Neuronal stem cell (in vitro differentiated cells): ENCODE data around the gene THBS2.

Source experiments
- DNase-seq: peaks from one replicate; pipeline ENCODE4 v3.0.0-alpha.2; 2013; ENCODE audit warnings: low spot score
- H2AFZ ChIP-seq: one replicate; pipeline ENCODE4 v1.6.1; 2013; ENCODE audit warnings: mild to moderate bottlenecking, low read length, inconsistent platforms
- H2AK5ac ChIP-seq: 2 replicates; pipeline ENCODE4 v1.6.1; 2013; ENCODE audit warnings: low read depth, mild to moderate bottlenecking, inconsistent platforms, low read length, moderate library complexity, mixed read lengths
- H2BK120ac ChIP-seq: 2 replicates; pipeline ENCODE4 v1.6.1; 2013; ENCODE audit warnings: low read depth, mild to moderate bottlenecking, inconsistent platforms, low read length, moderate library complexity, mixed read lengths
- H2BK12ac ChIP-seq: one replicate; pipeline ENCODE4 v1.6.1; 2013; ENCODE audit warnings: low read length, inconsistent platforms
- H2BK15ac ChIP-seq: 2 replicates; pipeline ENCODE4 v1.6.1; 2013; ENCODE audit warnings: mild to moderate bottlenecking, low read length, inconsistent platforms, mixed read lengths
- H2BK5ac ChIP-seq: one replicate; pipeline ENCODE4 v1.6.1; 2013; ENCODE audit warnings: inconsistent platforms, mild to moderate bottlenecking, low read length, moderate library complexity
- H3K14ac ChIP-seq: one replicate; pipeline ENCODE4 v1.6.1; 2013; ENCODE audit warnings: low read length, inconsistent platforms
- H3K18ac ChIP-seq: 2 replicates; pipeline ENCODE4 v1.6.1; 2013; ENCODE audit warnings: low read length, inconsistent platforms
- H3K23ac ChIP-seq: 2 replicates; pipeline ENCODE4 v1.6.1; 2013; ENCODE audit warnings: low read depth, mild to moderate bottlenecking, mixed read lengths, low read length, inconsistent platforms; ENCODE audit not compliant: poor library complexity
- H3K27ac ChIP-seq: replicated peaks from 3 replicates; pipeline ENCODE4 v1.5.1; 2013; ENCODE audit warnings: low read length, inconsistent platforms
- H3K27me3 ChIP-seq, 3 experiments: 2 replicates each; pipeline ENCODE4 v1.6.1; 2013; ENCODE audit warnings: low read length in 3 of 3, mild to moderate bottlenecking in 2 of 3, inconsistent platforms in 1 of 3, low read depth in 1 of 3, mixed read lengths in 1 of 3, moderate library complexity in 1 of 3; ENCODE audit not compliant: control insufficient read depth in 3 of 3, insufficient read depth in 3 of 3
- H3K36me3 ChIP-seq, 2 donors: replicated peaks in 1 of 2; 2 replicates each; pipeline ENCODE4 v1.6.1; 2013; ENCODE audit warnings: low read length in 2 of 2; ENCODE audit not compliant: control insufficient read depth in 2 of 2, insufficient read depth in 2 of 2
- H3K4ac ChIP-seq: 2 replicates; pipeline ENCODE4 v1.6.1; 2013; ENCODE audit warnings: inconsistent platforms, mild to moderate bottlenecking, low read length, moderate library complexity
- H3K4me1 ChIP-seq, 2 donors: 1 replicate in 1 of 2; 2 replicates in 1 of 2; pipeline ENCODE4 v1.6.1; 2013; ENCODE audit warnings: low read length in 2 of 2, low read depth in 1 of 2; ENCODE audit not compliant: control insufficient read depth in 2 of 2, insufficient read depth in 1 of 2
- H3K4me2 ChIP-seq: one replicate; pipeline ENCODE4 v1.6.1; 2013; ENCODE audit warnings: mild to moderate bottlenecking, low read length, inconsistent platforms; ENCODE audit not compliant: insufficient read depth, poor library complexity, severe bottlenecking
- H3K4me3 ChIP-seq, 2 donors: 2 replicates each; pipeline ENCODE4 v1.5.1; 2013; ENCODE audit warnings: low read length in 2 of 2, mild to moderate bottlenecking in 2 of 2, inconsistent platforms in 1 of 2, moderate library complexity in 1 of 2
- H3K79me1 ChIP-seq: one replicate; pipeline ENCODE4 v1.6.1; 2013; ENCODE audit warnings: low read depth, mild to moderate bottlenecking, inconsistent platforms, low read length, moderate library complexity
- H3K9ac ChIP-seq: one replicate; pipeline ENCODE4 v1.6.1; 2013; ENCODE audit warnings: mild to moderate bottlenecking, low read depth, low read length, inconsistent platforms; ENCODE audit not compliant: poor library complexity
- H3K9me3 ChIP-seq, 2 donors: replicated peaks in 1 of 2; 2 replicates each; pipeline versions ENCODE3 to v1.6.1; 2013; ENCODE audit warnings: low read length in 2 of 2, mild to moderate bottlenecking in 2 of 2, inconsistent platforms in 1 of 2, low read depth in 1 of 2, mixed read lengths in 1 of 2, moderate library complexity in 1 of 2; ENCODE audit not compliant: control insufficient read depth in 2 of 2, insufficient read depth in 1 of 2
- H4K8ac ChIP-seq: one replicate; pipeline ENCODE4 v1.6.1; 2013; ENCODE audit warnings: low read depth, mild to moderate bottlenecking, inconsistent platforms, low read length, moderate library complexity
- H4K91ac ChIP-seq: one replicate; pipeline ENCODE4 v1.6.1; 2013; ENCODE audit warnings: low read length, low read depth, mild to moderate bottlenecking, inconsistent platforms; ENCODE audit not compliant: poor library complexity
- WGBS, 2 donors: extraction: QIAGEN DNeasy Blood & Tissue Kit; methylation state at CpG; one replicate each; pipeline ENCODE4 v1.1.7; 2013; ENCODE audit warnings: missing lambda C conversion rate in 2 of 2, mixed read lengths in 1 of 2; ENCODE audit not compliant: insufficient read length in 2 of 2, insufficient replicate concordance in 1 of 2; ENCODE audit errors: extremely low coverage in 2 of 2; 5-methylcytosine and 5-hydroxymethylcytosine counted together

The THBS2 gene

DNA sequence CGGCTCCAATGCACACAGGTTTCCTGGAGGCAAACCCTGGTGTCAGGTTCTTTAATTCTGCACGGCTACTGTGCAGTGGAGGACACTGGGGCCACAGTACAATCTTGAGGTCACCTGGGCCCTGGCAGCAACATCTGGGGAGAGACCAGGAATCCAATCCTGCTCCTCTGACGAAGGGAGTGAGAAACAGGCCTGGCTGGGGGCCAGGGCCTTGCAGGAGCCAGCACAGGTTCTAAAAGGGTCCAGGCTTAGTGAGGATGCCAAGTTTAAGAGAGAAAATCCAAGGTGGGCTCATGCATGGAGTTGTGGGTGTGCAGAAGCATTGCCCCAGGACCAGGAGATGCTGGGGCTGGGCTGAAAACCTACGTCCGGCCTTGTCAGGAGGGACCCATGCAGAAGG lies 12.6 kb upstream of the THBS2 start:
- peak overlapping the region; percentile 31 for H3K14ac ChIP-seq
- H2AFZ ChIP-seq = no peak overlapping the region
- no peak overlapping the region for H2BK120ac ChIP-seq
- H3K36me3 ChIP-seq = no peaks in the 10 kb centered on the region
- H3K4me2 ChIP-seq = no peak overlapping the region
- H3K4me3 ChIP-seq = no peak overlapping the region
- WGBS, 2 donors = no CpG with 5 or more reads among the region's 5 CpGs
- no peak overlapping the region for H3K23ac ChIP-seq
- H2BK15ac ChIP-seq = peak overlapping the region; percentile 22
- H3K9me3 ChIP-seq = peaks cover 0 to 3% of the 10 kb centered on the region in 2 donors
- H2BK5ac ChIP-seq = peak overlapping the region; percentile 95
- peak overlapping the region; percentile 46 for H2AK5ac ChIP-seq
- H3K27me3 ChIP-seq = peaks cover 0 to 19% (median 0%) of the 10 kb centered on the region in 3 experiments
- H4K8ac ChIP-seq = no peak overlapping the region
- H3K27ac ChIP-seq = no peak overlapping the region
- peaks cover 0 to 2% of the 10 kb centered on the region in 2 donors for H3K4me1 ChIP-seq
- no peak overlapping the region for H4K91ac ChIP-seq
- DNase-seq = no peak
- H3K9ac ChIP-seq = no peak overlapping the region
- peak overlapping the region; percentile 27 for H3K18ac ChIP-seq
- H3K4ac ChIP-seq = no peak overlapping the region
- no peak overlapping the region for H2BK12ac ChIP-seq
- H3K79me1 ChIP-seq = no peaks in the 10 kb centered on the region

DNA sequence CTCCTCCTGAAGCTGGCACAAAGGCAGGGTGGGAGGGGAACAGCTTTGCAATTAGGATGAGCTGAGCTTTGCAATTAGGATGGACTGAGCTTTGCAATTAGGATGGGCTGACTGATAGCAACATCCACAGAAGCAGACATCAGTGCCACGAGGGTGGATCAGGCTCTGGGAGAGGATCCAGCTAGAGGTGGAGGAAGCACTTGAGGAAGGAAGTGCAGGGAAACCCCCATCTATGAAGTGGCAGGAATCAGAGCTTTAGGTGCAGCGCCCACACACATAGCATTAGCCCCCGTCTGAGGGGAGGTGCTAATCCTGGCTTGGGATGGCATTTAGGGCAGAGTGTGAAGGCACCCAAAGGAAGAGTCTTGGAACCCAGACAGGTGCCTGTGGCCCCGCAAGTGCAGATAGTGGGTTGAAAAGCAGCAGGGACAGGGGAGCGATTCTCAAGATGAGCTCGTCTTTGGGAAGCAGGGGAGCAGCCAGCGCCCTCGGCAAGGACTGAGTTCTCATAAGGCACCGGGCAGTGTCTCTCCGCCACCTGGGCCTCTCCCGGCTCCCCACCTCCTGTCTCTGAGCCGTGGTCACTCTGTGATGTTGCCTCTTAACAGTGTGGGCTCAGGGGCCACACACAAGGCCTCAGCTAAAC lies 12.0 kb upstream of the THBS2 start:
- peak overlapping the region; percentile 32 for H4K91ac ChIP-seq
- no peak overlapping the region for H2AK5ac ChIP-seq
- H2BK12ac ChIP-seq = no peak overlapping the region
- no peak overlapping the region for H3K4ac ChIP-seq
- no peak overlapping the region for H3K4me2 ChIP-seq
- H2AFZ ChIP-seq = no peak overlapping the region
- H3K79me1 ChIP-seq = no peaks in the 10 kb centered on the region
- no peak overlapping the region for H2BK120ac ChIP-seq
- H3K23ac ChIP-seq = peak overlapping the region; percentile 49
- H3K4me3 ChIP-seq = no peak overlapping the region
- no peak overlapping the region for H4K8ac ChIP-seq
- no peak overlapping the region for H2BK5ac ChIP-seq
- H3K4me1 ChIP-seq = no peaks in the 10 kb centered on the region
- H3K27me3 ChIP-seq = peaks cover 0 to 16% (median 0%) of the 10 kb centered on the region in 3 experiments
- no peaks in the 10 kb centered on the region for H3K36me3 ChIP-seq
- no peak overlapping the region for H2BK15ac ChIP-seq
- WGBS, 2 donors = no CpG with 5 or more reads among the region's 12 CpGs
- H3K18ac ChIP-seq = peak overlapping the region; percentile 41
- H3K14ac ChIP-seq = peak overlapping the region; percentile 31
- H3K27ac ChIP-seq = no peak overlapping the region
- DNase-seq = no peak
- H3K9me3 ChIP-seq = peaks cover 0 to 3% of the 10 kb centered on the region in 2 donors
- no peak overlapping the region for H3K9ac ChIP-seq

DNA sequence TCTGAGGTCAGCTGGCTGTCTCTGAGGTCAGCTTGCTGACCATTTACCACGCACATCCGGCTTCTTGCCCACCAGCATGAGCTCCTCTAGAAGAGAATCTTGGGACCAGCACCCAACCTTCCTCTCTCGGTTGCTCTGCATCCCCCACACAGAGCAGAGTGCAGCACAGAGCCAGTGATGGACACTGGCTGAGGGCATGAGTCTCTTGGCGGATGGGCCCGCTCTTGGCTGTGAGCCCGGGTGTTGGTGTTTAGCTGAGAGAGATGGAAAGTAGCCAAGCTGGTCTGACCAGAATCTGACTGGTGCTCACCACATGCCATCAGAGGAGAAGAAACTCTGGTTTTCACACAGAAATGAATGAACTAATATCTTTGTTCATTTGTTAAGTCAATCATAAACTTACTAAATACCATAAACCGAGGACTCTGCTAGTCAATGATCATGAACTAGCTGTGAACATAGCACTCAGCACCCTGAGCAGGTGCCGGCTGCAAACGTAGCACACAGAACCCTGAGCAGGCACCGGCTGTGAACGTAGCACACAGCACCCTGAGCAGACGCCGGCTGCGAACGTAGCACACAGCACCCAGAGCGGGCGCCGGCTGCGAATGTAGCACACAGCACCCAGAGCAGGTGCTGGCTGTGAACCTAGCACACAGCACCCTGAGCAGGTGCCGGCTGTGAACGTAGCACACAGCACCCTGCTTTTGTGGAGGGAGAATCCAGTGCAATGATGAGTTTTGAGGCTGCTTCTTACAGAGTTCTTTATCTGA lies 10.4 kb upstream of the THBS2 start:
- H3K79me1 ChIP-seq = no peaks in the 10 kb centered on the region
- no CpG with 5 or more reads among the region's 21 CpGs for WGBS, 2 donors
- H3K9me3 ChIP-seq = peaks cover 0 to 3% of the 10 kb centered on the region in 2 donors
- no peak overlapping the region for H3K4me2 ChIP-seq
- no peaks in the 10 kb centered on the region for H3K36me3 ChIP-seq
- H2BK15ac ChIP-seq = no peak overlapping the region
- no peak overlapping the region for H3K4me3 ChIP-seq
- no peak overlapping the region for H4K91ac ChIP-seq
- peaks cover 0 to 16% (median 0%) of the 10 kb centered on the region in 3 experiments for H3K27me3 ChIP-seq
- no peak overlapping the region for H2AFZ ChIP-seq
- no peaks in the 10 kb centered on the region for H3K4me1 ChIP-seq
- no peak overlapping the region for H3K14ac ChIP-seq
- no peak overlapping the region for H2BK12ac ChIP-seq
- H3K18ac ChIP-seq = no peak overlapping the region
- no peak overlapping the region for H2BK120ac ChIP-seq
- no peak overlapping the region for H2AK5ac ChIP-seq
- no peak overlapping the region for H3K27ac ChIP-seq
- H3K9ac ChIP-seq = peak overlapping the region; percentile 38
- peak overlapping the region; percentile 14 for H2BK5ac ChIP-seq
- H3K4ac ChIP-seq = no peak overlapping the region
- no peak overlapping the region for H4K8ac ChIP-seq
- DNase-seq = no peak
- no peak overlapping the region for H3K23ac ChIP-seq

DNA sequence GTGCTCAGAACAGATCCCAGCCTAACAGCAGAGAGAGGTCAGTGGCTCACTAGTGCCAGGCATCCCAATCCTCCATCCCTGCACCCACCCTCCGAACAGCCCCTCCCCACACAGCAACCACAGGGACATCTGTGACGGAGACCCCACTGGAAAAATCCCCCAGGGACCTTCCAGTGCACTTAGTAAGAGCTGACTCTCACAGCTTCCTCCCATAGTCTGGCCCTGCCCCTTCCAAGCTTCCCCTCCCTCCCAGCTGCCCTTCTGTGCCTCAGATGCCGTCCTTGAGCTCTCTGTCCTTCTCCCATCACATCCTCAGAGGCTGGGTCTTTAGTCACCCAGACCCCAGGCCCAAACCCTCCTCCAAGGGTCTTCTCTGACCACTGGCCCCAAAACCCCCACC lies 9.7 kb upstream of the THBS2 start:
- no peak for DNase-seq
- Histone ChIP-seq H3K36me3 (no peaks in the 10 kb centered on the region), H2BK15ac (no peak overlapping the region), H4K91ac (no peak overlapping the region), H3K18ac (peak overlapping the region; percentile 44), H2BK12ac (no peak overlapping the region), H2AFZ (no peak overlapping the region), H3K4me3 (no peak overlapping the region), H3K14ac (no peak overlapping the region), H3K27me3 (peaks cover 0 to 16% (median 0%) of the 10 kb centered on the region in 3 experiments), H2AK5ac (no peak overlapping the region), H3K4ac (no peak overlapping the region), H3K9me3 (peaks cover 0 to 3% of the 10 kb centered on the region in 2 donors), H3K4me1 (no peaks in the 10 kb centered on the region), H3K79me1 (no peaks in the 10 kb centered on the region), H4K8ac (no peak overlapping the region), H3K4me2 (no peak overlapping the region), H2BK120ac (no peak overlapping the region), H2BK5ac (no peak overlapping the region), H3K27ac (no peak overlapping the region), H3K9ac (no peak overlapping the region), H3K23ac (no peak overlapping the region)
- WGBS, 2 donors = no CpG with 5 or more reads among the region's 3 CpGs
